ENCODE results near the gene RALBP1.
"Not testable (repeated sequence)": the region's sequence is repeated elsewhere in the genome, so short reads cannot be mapped to it uniquely, and the experiment has no call there.

The RALBP1 gene

DNA sequence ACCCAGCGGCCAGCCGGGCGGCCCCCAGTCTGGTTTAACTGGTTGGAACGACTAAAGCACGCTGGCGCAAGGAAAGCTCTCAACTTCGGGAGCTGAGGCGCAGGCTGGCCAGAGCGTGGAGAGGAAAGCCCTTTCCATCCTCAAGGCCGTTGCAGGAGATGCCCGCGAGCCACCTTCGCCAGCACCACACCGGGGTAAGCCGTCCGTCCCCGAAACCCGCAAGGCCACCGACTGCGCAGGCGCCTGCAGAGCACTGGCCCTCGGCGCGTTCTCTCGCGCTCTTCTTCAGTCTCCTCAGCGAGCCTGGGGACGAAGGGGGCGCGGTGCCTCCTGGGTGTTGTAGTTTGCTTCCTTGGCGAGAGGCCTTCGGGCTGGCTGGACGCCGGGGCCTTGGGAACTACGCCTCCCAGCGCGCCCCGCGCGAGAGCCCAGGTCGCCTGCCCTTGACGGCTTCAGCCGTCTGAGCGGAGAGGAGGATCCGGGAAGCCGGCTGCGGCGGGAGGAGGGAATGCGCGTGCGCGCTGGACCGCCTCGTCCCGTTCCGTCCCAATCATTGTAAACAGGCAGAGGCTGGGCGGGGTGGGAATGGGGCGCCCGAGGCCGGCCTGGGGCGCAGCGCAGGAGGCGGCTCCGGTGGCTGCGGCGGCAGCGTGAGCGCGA lies at the start of gene RALBP1:
Gene RALBP1, plus strand, starts transcription at position 531 of the 660 bp plus-strand sequence. CDS start 37,533 bp downstream, outside the sequence.
- FAIRE-seq (peak; percentile 87), DNase-seq (ENCODE audit: insufficient read length, low spot score) (peak; percentile 98)

DNA sequence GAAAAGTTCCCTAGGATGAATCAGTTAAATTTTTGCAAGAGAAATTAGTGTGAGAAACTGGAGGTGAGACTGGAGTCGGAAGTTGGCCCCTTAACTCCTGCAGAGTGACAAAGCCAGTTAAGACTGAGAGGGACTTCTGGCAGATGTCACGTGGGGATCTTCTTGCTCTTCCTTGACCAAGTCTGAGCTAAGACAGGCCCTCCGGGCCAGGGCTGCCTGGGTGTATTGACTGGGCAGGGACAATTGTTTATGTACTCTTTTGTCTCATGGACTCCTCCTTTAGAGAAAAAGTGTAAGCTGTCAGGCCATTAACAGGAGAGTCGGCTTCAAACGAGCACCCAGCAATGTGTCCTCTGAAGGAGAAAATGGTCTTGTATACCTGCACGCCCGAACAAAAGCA lies 48.6 kb upstream of the RALBP1 start:
- DNase-seq (ENCODE audit: insufficient read length, low spot score) (no peak), FAIRE-seq (no peak)

DNA sequence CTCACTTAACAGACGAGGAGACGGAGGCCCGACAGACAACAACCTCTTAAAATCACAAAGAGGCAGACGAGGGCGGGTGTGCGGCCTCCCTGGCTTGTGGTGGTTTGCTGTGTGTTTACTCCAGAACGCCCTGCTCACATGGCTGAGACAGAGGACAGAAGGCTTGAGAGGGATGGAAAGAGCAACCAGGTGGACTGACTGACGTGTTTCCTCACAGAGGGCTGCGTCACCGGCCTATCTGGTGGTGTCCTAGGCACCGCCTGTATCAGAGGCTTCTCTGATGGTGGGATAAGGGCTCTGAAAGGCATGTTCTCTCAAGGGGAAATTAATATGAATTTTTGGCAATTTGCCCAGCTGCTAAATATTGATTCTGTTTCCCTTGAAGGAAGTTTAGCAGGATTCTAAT lies 47.0 kb upstream of the RALBP1 start:
- DNase-seq (ENCODE audit: insufficient read length, low spot score) (no peak), FAIRE-seq (no peak)

DNA sequence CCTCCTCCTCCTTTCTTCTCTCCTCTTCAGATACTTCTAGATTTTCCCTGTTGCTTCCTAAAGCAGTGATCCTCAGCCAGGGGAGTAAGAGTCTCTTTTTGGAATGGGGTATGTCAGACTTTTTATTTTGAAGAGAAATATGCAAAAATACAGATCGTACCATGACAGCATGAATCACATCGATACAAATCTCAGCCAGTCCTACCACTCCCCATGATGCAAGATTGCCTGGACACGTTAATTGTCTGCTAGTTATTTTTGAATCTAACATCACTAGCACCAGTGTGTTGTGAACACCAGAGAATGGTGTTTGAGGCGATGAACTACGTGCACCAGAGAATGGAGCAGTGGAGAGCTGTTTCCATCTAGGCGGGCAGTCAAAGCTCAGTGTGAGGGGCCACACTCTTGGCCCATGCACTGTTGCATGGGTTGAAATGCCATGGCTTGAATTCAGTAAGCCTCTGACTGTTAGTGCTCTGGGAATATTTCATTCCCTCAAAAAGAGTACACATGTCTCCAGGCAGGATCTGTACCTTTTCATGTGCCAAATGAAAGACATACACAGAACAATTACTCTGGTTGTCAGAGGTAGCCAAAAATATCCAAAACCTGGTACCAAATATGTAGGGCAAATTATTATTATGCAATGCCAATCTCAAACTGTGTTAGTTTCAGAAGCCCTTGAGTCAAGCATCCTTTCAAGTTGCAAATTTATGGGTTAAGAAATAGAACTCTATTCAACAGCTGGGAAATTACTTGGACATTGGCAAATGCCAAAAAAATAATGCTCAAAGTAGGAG lies 46.3 kb upstream of the RALBP1 start:
- FAIRE-seq: no peak

DNA sequence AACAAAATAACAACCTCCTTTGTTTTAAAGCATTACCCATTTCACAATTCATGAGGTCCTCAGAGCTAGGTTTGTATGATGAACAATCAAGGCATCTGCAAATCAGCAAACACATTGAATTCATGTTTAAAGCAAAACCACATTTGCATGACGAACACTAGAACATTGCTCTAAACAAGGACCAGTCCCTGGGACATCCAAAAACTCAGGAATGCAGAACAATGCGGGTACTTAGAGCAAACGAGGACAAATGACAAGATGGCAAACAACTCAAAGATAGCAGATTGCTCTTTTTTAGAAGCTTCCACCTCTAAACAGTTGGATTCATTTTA lies 45.7 kb upstream of the RALBP1 start:
- DNase-seq (ENCODE audit: insufficient read length, low spot score): no peak

More for the DNA sequence above, 46.3 kb upstream of the RALBP1 start:
- DNase-seq (ENCODE audit: insufficient read length, low spot score): no peak

DNA sequence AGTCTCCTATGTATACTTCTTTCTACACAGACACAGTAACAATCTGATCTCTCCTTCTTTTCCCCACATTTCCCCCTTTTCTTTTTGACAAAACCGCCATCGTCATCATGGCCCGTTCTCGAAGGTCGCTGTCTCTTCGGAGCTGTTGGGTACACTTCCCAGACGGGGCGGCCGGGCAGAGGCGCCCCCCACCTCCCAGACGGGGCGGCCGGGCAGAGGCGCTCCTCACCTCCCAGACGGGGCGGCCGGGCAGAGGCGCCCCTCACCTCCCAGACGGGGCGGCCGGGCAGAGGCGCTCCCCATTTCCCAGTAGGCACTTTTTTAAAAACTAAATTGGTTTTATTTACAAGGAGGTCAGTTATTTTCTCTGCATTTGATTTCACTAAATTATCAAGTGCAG lies 45.0 kb upstream of the RALBP1 start:
- DNase-seq (ENCODE audit: insufficient read length, low spot score); FAIRE-seq: not testable (repeated sequence)

More for the DNA sequence above, 45.7 kb upstream of the RALBP1 start:
- FAIRE-seq: no peak

DNA sequence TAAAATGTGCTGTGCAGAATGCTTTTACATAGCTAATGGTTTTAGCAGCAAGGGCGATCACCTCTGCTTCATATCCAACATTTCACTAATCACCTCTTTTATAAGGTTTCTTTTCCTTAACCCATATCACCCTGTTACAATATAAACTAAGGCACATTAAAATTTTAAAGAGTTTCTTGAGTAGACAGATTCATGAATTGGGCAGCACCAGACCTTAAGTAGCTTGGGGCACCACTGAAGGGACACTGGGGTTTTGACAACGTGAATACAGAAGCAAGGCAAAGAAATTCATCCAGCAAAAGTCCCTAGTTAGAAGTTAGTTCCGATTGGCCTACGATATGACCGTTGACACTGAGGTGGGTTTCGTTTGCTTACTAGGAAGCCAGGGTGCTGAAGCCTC lies 44.0 kb upstream of the RALBP1 start:
- DNase-seq (ENCODE audit: insufficient read length, low spot score) (no peak), FAIRE-seq (no peak)

DNA sequence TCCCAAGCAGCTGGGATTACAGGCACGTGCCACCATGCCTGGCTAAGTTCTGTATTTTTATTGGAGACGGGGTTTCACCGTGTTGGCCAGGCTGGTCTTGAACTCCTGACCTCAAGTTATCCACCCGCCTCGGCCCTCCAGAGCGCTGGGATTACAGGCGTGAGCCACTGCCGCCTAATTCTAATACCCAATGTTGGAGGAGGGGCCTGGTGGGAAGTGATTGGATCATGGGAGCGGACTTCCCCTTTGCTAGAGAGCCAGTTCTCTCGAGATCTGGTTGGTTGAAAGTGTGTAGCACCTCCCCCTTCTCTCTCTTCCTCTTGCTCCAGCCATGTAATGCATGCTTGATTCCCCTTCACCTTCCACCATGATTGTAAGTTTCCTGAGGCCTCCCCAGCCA lies 42.2 kb upstream of the RALBP1 start:
- FAIRE-seq; DNase-seq (ENCODE audit: insufficient read length, low spot score): not testable (repeated sequence)

DNA sequence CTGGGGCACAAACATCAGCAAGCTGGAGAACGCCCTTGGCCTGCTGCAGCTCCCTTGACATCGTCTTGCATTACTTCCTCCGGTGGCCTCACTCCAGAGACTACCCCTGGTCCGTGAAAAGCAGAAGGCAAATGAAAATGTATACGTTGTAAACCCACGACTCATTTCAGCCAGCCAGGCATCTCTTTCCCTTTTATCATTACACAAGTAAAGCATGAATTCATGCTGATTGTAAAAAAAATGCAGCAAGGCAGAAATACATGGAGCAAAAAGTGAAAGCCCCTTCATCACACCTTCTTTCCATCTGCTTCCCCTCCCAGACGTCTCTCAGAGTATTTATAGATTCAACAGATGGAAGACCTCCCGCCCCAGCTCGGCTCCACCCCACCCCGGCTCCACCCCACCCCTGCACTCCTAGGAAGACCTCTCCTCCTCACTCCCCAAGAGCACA lies 41.6 kb upstream of the RALBP1 start:
- FAIRE-seq (no peak), DNase-seq (ENCODE audit: insufficient read length, low spot score) (no peak)

DNA sequence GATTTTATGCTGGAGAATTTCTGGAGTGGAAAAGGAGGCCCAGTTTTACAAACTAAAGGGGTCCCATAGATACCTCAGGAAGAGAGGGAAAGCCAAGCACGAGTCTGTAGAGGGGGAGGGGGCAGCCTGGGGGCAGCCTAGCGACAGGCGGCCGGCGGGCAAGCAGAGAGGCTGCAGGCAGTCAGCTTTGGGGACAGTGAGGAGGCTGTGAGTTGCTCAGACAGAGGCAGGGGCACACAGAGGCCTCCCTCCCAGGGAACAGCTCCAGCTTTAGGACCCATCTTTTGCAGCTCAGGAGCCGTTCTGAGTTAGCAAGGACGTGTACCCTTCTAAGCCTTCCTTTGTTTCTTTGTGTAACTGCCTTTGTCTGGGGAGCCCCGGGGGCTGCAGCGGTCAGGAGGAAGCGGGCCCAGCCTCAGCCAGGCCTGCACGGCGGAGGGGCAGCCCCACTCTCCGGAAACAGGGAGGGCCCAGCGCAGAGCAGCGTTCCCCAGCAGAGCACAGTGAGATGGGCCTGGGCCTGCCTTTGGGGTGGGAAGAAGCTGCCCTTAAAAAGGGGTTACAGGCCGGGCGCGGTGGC lies 41.1 kb upstream of the RALBP1 start:
- FAIRE-seq: no peak
- DNase-seq (ENCODE audit: insufficient read length, low spot score): no peak

DNA sequence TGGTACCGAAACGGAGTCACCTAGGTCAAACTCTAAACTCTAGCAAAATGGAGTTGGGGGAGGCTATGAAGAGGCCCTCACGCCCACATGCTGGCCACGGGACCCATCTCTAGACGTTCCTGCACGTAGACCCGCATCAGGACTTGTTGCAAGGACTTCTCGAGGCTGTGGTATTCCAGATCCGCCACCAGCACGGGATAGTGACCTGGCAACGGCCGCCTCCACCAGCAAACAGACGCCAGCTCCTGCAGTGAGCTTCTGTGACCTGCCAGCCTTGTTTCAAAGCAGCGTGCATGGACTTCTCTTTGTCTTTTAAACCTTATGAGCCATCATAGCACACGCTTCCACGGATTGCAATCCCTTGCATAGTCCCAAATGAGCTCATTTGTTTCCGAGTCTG lies 40.3 kb upstream of the RALBP1 start:
- no peak for DNase-seq (ENCODE audit: insufficient read length, low spot score)
- FAIRE-seq: no peak

DNA sequence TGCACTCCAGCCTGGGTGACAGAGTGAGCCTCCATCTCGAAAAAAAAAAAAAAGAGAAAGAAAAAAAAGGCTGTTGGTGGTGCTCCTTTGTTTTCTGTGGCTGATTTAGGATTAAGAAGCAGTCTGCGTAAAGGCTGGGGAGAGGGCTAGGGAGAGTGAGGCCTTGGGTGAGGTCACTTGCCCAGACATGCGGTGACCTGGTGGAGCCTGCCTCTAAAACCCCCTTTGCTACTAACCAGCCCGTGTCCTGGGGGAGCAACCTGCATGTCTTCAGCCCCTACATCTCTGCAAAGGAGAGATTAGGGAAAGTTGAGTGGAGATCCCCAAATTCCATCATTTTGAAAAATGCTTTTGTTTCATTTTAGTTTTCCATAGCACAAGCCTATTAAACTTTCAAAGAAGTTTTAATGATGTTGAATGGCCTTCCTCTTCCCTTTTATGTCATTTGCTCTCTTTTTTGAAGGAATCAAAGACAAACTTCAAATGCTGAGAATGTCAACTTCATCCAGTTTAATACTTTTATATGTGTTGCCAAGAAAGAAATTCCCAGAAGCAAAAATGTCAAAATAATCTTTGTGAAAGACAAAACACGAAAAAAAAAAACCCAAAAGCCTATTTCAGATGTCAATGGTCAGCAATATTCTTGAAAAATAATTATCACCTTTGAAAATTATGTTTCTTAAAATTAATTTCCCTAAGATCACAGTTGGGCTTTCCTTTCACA lies 38.9 kb upstream of the RALBP1 start:
- FAIRE-seq: no peak

DNA sequence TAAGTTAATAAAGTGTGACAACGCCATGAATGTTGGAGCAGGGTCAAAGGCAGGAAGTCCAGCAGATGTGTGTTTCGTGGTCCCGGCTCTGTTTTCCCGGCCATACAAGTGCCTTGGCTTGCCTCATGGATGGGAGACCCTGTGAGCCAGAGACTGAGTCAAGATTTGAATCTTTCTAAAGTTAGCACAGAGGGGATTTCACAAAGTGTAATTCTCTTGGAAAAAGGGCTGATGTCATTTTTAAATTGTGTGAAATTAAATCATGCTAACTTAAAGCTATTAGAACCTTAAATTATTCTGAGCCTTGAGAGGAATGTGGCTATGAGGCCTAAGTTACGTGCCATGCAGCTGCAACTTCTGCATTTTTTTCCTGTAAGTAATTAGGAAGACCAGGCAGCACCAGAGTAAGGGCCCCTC lies 38.3 kb upstream of the RALBP1 start:
- DNase-seq (ENCODE audit: insufficient read length, low spot score) (no peak), FAIRE-seq (no peak)

More for the DNA sequence above, 38.9 kb upstream of the RALBP1 start:
- DNase-seq (ENCODE audit: insufficient read length, low spot score): no peak

DNA sequence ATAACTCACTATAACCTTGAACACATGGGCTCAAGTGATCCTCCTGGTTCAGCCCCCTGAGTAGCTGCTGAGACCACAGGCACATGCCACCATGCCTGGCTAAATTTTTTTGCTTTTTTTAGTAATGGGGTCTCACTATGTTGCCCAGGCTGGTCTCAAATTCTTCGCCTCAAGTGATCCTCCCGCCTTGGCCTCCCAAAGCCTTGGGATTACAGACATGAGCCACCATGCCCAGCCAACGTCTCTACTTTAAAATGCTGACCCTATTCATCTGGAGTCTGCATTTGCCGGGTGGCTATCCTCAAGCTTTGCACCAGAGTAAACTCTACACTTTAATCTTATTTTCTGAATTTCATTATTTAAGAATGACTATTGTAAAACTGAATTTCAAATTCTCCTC lies 37.6 kb upstream of the RALBP1 start:
- FAIRE-seq: no peak

DNA sequence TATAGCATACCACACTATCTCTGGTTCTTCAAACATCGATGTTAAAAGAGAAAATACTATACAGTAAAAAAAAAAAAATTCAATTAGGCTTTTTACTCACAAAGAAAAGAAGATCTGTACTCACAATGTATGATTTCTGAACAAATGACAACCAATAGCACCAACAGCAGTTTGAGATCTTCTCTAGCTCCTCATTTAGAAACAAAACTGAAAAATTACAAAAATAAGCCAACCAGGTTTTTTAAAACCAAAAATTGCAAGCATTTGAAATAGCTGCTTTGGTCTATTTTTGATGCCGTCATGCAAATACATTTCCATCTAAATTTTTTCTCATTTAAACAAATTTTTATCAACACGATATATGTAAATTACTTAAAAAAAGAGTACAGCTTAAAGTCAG lies 34.3 kb upstream of the RALBP1 start:
- DNase-seq (ENCODE audit: insufficient read length, low spot score) (no peak), FAIRE-seq (no peak)

More for the DNA sequence above, 37.6 kb upstream of the RALBP1 start:
- DNase-seq (ENCODE audit: insufficient read length, low spot score): no peak

DNA sequence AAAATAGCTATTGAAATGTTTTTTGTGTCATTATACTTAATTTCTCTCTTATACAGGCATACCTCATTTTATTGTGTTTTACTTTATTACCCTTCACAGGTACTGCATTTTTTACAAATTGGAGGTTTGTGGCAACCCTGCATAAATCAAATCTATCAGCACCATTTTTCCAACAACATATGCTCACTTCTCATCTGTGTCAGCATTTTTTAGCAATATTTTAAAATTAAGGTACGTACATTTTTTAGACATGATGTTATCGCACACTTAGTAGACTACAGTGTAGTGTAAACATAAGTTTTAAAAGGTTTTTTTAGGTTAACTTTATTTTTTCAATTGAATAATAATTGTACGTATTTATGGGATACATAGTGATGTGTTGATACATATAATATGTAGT lies 30.8 kb upstream of the RALBP1 start:
- no peak for FAIRE-seq
- no peak for DNase-seq (ENCODE audit: insufficient read length, low spot score)

DNA sequence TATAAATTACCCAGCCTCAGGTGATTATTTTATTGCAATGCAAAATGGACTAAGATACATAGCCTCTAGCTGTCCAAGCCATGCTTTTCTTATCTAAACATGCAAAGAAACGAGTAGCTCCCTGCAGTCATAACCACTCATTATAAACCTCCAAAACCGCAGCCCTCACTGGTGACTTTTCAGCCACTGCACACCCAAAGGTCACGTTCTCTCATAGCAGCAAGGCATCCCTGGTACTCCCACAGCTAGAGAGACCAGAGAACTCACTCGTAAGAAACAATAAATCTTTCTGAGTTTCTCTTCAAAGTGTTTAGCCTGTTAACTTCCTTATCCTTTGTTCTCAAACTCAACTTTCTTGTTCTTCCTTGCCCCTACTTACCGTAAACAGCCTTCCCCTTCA lies 28.5 kb upstream of the RALBP1 start:
- FAIRE-seq: no peak

DNA sequence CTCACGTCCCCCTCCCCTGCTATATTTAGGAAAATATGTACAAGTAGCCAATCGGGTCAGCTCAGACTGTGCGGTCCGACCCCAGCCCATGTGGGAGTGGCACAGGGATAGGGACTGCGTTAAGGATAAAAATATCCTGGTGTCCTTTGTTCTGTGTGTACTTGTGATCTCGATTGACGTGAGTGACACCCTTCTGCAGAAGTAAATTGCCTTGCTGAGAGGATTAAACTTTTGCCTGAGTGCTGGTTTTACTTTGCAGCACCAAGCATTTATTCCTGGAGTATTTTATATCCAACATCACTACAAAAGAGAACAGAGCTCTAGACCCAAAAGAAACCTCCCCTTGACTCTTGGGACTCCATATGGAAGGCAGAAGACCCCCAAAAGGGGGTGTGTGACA lies 28.0 kb upstream of the RALBP1 start:
- FAIRE-seq (no peak), DNase-seq (ENCODE audit: insufficient read length, low spot score) (no peak)

More for the DNA sequence above, 28.5 kb upstream of the RALBP1 start:
- no peak for DNase-seq (ENCODE audit: insufficient read length, low spot score)

DNA sequence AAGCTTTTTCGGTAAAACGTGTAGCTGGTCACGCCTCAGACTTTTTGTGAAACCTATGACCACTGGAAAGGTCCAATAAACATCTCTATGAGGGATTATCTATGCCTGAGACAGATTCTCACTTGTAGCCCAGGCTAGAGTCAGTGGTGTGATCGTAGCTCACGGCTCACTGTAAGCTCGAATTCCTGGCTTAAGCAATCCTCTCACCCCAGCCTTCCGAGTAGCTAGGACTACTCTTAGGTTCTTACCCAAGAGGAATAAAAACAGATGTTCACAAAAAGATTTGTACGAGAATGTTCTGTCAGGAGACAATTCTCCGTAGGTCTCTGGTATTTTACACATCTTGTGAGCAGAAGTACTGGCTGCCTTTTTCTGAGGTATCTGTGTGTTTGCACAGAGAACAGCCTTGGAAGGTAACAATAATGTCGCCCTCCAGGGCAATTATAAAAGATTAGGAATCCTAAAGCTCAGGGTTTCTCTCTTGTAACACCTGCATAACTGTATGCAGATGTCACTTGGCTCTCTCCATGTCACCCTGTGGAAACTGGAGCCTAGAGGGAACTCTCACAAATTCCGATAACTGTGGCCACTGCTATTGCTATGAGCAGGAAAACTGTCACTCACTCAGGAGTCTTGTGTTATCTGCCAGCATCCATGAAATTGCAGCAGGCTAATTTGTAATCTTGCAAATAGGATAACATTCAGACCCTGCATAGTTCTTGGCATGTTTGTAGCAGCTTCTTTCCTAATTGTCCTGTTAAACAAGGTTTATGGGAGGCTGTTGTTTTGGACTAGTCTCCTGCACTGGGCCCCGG lies 25.5 kb upstream of the RALBP1 start:
- no peak for DNase-seq (ENCODE audit: insufficient read length, low spot score)
- no peak for FAIRE-seq

DNA sequence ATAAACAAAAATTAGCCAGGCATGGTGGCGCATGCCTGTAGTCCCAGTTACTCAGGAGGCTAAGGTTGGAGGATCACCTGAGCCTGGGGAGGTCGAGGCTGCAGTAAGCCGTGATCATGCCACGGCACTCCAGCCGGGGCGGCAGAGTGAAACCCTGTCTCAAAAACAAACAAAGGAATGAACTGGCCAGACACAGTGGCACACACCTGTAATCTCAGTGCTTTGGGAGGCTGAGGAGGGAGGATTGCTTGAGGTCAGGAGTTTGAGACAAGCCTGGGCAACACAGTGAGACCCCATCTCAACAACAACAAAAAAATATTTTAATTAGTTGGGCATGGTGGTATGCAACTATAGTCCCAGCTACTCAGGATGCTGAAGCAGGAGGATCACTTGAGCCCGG lies 24.4 kb upstream of the RALBP1 start:
- FAIRE-seq; DNase-seq (ENCODE audit: insufficient read length, low spot score): not testable (repeated sequence)

Data from HTR-8/SVneo (cell line).